Stimulated activated CD4-positive, alpha-beta T cell treated with anti-CD3 and anti-CD28 coated beads, Interleukin-2, amount 100 ng/mL, for 48 hours (primary cell): ENCODE measurements around the gene NFATC2.

Source experiments
- DNase-seq, 2 donors: peaks; one replicate each; pipeline ENCODE4 v3.0.0-alpha.2; 2020

The NFATC2 gene

GRCh38 chr20:51447765-51448148 lies 94.8 kb downstream of the NFATC2 start:
- DNase-seq = no peak

- DNase-seq = no peak
Observed at GRCh38 chr20:51447097-51447764, 95.3 kb downstream of the NFATC2 start.

- no peak for DNase-seq
Observed at GRCh38 chr20:51446656-51447055, 95.9 kb downstream of the NFATC2 start.

- no peak for DNase-seq
Observed at GRCh38 chr20:51446230-51446629, 96.3 kb downstream of the NFATC2 start.

- no peak for DNase-seq
Observed at GRCh38 chr20:51445591-51445990, 96.9 kb downstream of the NFATC2 start.

- DNase-seq = no peak
Observed at GRCh38 chr20:51444922-51445438, 97.5 kb downstream of the NFATC2 start.

GRCh38 chr20:51444467-51444866 lies 98.1 kb downstream of the NFATC2 start:
- no peak for DNase-seq

GRCh38 chr20:51442602-51443001 lies 99.9 kb downstream of the NFATC2 start:
- no peak for DNase-seq

GRCh38 chr20:51440589-51440988 lies 101.9 kb downstream of the NFATC2 start:
- DNase-seq = no peak

GRCh38 chr20:51439160-51439689 lies 103.3 kb downstream of the NFATC2 start:
- no peak for DNase-seq

GRCh38 chr20:51438136-51438535 lies 104.4 kb downstream of the NFATC2 start:
- DNase-seq = no peak

- DNase-seq = no peak
Observed at GRCh38 chr20:51437182-51437924, 105.2 kb downstream of the NFATC2 start.

GRCh38 chr20:51434580-51435247 lies 107.8 kb downstream of the NFATC2 start:
- DNase-seq = no peak

GRCh38 chr20:51434026-51434425 lies 108.5 kb downstream of the NFATC2 start:
- DNase-seq = no peak

GRCh38 chr20:51432875-51433274 lies 109.6 kb downstream of the NFATC2 start:
- no peak for DNase-seq

- DNase-seq = no peak
Observed at GRCh38 chr20:51432251-51432784, 110.2 kb downstream of the NFATC2 start.

GRCh38 chr20:51431321-51431720 lies 111.2 kb downstream of the NFATC2 start:
- DNase-seq = no peak

GRCh38 chr20:51430198-51430950 lies 112.1 kb downstream of the NFATC2 start:
- DNase-seq = no peak

- no peak for DNase-seq
Observed at GRCh38 chr20:51429696-51430095, 112.8 kb downstream of the NFATC2 start.

GRCh38 chr20:51429144-51429482 lies 113.4 kb downstream of the NFATC2 start:
- DNase-seq = no peak

GRCh38 chr20:51428401-51429143 lies 113.9 kb downstream of the NFATC2 start:
- no peak for DNase-seq
